ENCODE data around the gene FAM161B. TPM values are rescaled to one million over a fixed set of nuclear protein-coding genes. Genes with fewer than 3 reads are reported as not detected.
A peak's percentile ranks its signal among the peaks of the same experiment; 100 is the strongest.

Gene FAM161B
- total and polyA plus RNA-seq, 2 of the 13 experiments (the other 11 are each of a cell fraction or from before 2014, with no cell fraction given): 1.6 to 2.0 TPM

DNA sequence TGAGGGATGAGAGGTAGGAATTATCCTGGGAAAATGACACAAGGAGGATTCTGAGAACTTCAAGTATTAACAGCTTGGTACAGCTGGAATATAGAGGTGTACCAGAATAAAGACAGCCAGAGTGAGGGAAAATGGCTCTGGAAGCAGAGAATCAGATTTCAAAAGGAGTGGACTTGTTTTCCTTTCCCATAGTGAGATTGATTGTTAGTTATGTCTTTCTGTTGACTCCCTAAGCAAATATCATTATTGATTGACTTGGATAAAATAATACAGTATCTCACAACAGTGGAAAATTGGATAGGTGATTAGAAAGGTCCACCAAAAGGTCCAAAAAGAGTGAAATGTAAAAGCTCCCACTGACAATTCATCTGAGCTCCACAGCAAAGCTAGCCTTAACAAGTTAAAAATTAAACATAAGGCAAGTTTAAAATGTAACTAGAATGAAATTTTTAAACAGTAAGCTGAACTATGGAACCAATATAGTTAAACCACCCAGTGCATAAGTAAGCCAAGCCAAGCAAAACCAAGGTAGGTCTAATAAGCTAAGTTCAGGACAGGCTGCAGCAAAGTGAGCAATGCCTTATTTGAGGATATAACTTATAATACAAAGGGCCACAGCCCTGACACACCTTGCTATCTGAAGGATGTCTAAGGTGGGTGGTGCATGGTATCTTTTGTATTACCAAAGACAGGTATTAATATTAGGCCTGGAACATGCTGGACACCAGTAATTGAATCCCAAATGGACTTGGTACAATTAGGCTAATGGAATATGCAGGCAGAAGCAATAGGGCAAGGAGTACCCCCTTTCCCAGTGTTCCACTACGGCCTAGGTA is 47.4 kb upstream of the FAM161B start (continued):
- TF ChIP-seq, protein P1, sequence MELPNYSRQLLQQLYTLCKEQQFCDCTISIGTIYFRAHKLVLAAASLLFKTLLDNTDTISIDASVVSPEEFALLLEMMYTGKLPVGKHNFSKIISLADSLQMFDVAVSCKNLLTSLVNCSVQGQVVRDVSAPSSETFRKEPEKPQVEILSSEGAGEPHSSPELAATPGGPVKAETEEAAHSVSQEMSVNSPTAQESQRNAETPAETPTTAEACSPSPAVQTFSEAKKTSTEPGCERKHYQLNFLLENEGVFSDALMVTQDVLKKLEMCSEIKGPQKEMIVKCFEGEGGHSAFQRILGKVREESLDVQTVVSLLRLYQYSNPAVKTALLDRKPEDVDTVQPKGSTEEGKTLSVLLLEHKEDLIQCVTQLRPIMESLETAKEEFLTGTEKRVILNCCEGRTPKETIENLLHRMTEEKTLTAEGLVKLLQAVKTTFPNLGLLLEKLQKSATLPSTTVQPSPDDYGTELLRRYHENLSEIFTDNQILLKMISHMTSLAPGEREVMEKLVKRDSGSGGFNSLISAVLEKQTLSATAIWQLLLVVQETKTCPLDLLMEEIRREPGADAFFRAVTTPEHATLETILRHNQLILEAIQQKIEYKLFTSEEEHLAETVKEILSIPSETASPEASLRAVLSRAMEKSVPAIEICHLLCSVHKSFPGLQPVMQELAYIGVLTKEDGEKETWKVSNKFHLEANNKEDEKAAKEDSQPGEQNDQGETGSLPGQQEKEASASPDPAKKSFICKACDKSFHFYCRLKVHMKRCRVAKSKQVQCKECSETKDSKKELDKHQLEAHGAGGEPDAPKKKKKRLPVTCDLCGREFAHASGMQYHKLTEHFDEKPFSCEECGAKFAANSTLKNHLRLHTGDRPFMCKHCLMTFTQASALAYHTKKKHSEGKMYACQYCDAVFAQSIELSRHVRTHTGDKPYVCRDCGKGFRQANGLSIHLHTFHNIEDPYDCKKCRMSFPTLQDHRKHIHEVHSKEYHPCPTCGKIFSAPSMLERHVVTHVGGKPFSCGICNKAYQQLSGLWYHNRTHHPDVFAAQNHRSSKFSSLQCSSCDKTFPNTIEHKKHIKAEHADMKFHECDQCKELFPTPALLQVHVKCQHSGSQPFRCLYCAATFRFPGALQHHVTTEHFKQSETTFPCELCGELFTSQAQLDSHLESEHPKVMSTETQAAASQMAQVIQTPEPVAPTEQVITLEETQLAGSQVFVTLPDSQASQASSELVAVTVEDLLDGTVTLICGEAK (IDR thresholded peaks at IDR 0.05): no peak
- TF ChIP-seq, protein P1 (CRISPR knock-in tag; IDR thresholded peaks at IDR 0.05): no peak
- no peak for TF ChIP-seq SRSF4 (IDR thresholded peaks at IDR 0.05; ENCODE audit: low read depth, low read length, poor library complexity, severe bottlenecking)
- TF ChIP-seq ZNF33B (CRISPR knock-in tag; IDR thresholded peaks at IDR 0.05): no peak
- peak; percentile 95 for TF ChIP-seq SIX4 (CRISPR knock-in tag; IDR thresholded peaks at IDR 0.05)
- peak; percentile 69; the same call in 1 of the 2 replicates for TF ChIP-seq HNRNPUL1 (IDR thresholded peaks at IDR 0.05; ENCODE audit: low read depth, low read length)
- TF ChIP-seq, protein P2, sequence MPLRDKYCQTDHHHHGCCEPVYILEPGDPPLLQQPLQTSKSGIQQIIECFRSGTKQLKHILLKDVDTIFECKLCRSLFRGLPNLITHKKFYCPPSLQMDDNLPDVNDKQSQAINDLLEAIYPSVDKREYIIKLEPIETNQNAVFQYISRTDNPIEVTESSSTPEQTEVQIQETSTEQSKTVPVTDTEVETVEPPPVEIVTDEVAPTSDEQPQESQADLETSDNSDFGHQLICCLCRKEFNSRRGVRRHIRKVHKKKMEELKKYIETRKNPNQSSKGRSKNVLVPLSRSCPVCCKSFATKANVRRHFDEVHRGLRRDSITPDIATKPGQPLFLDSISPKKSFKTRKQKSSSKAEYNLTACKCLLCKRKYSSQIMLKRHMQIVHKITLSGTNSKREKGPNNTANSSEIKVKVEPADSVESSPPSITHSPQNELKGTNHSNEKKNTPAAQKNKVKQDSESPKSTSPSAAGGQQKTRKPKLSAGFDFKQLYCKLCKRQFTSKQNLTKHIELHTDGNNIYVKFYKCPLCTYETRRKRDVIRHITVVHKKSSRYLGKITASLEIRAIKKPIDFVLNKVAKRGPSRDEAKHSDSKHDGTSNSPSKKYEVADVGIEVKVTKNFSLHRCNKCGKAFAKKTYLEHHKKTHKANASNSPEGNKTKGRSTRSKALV (CRISPR knock-in tag; IDR thresholded peaks at IDR 0.05): no peak
- TF ChIP-seq, protein P3, sequence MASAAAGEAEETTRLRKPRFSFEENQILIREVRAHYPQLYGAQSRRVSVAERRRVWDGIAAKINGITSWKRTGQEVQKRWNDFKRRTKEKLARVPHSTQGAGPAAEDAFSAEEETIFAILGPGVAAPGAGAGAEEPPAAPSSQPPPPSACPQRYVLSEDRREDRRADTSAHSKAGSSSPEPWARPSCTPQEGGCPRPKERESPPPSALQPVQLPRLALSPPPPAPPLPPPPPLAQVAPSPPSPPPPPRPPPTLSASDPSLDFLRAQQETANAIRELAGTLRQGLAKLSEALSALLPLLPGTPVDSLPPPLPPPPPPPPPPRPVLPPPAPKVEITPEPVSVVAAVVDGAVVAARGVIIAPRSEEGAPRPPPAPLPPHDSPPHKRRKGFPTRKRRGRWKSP (CRISPR knock-in tag; IDR thresholded peaks at IDR 0.05): peak; percentile 56; the same call in 1 of the 2 replicates
- TF ChIP-seq KLF9 (CRISPR knock-in tag; IDR thresholded peaks at IDR 0.05; ENCODE audit: low read depth): no peak
- TF ChIP-seq, protein P4, sequence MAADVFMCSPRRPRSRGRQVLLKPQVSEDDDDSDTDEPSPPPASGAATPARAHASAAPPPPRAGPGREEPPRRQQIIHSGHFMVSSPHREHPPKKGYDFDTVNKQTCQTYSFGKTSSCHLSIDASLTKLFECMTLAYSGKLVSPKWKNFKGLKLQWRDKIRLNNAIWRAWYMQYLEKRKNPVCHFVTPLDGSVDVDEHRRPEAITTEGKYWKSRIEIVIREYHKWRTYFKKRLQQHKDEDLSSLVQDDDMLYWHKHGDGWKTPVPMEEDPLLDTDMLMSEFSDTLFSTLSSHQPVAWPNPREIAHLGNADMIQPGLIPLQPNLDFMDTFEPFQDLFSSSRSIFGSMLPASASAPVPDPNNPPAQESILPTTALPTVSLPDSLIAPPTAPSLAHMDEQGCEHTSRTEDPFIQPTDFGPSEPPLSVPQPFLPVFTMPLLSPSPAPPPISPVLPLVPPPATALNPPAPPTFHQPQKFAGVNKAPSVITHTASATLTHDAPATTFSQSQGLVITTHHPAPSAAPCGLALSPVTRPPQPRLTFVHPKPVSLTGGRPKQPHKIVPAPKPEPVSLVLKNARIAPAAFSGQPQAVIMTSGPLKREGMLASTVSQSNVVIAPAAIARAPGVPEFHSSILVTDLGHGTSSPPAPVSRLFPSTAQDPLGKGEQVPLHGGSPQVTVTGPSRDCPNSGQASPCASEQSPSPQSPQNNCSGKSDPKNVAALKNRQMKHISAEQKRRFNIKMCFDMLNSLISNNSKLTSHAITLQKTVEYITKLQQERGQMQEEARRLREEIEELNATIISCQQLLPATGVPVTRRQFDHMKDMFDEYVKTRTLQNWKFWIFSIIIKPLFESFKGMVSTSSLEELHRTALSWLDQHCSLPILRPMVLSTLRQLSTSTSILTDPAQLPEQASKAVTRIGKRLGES (CRISPR knock-in tag; IDR thresholded peaks at IDR 0.05; ENCODE audit: borderline replicate concordance): no peak
- TF ChIP-seq ZNF674 (CRISPR knock-in tag; IDR thresholded peaks at IDR 0.05; ENCODE audit: low read depth): no peak
- TF ChIP-seq TBL1XR1 (IDR thresholded peaks at IDR 0.05; ENCODE audit: borderline replicate concordance, low read length, partially characterized antibody): no peak
- no peak; the same call in 2 of the 3 replicates for TF ChIP-seq MXI1 (IDR thresholded peaks at IDR 0.05; ENCODE audit: borderline replicate concordance, low read depth, low read length)

Measured in HepG2 (cell line).